Epithelial cell of esophagus (primary cell): ENCODE results near the gene ADARB2.

ENCODE experiments used
- DNase-seq: peaks from one replicate; pipeline ENCODE4 v3.0.0; 2010; ENCODE audit warnings: low read depth
- H3K4me3 ChIP-seq: 2 replicates; pipeline ENCODE4 v1.5.1; 2011; ENCODE audit warnings: mild to moderate bottlenecking, low read length, control low read depth
- CTCF ChIP-seq: IDR thresholded peaks from 2 replicates; pipeline ENCODE4 v1.5.1; 2011; ENCODE audit warnings: low read depth, mild to moderate bottlenecking, low read length, control low read depth, inconsistent platforms; ENCODE audit not compliant: insufficient read depth; ENCODE audit errors: missing control alignments

The ADARB2 gene

GRCh38 chr10:1516492-1517165 is 220.7 kb downstream of the ADARB2 start:
- DNase-seq, result no peak
- TF ChIP-seq CTCF, result no peak
- H3K4me3 ChIP-seq, result no peak overlapping the region

DNA sequence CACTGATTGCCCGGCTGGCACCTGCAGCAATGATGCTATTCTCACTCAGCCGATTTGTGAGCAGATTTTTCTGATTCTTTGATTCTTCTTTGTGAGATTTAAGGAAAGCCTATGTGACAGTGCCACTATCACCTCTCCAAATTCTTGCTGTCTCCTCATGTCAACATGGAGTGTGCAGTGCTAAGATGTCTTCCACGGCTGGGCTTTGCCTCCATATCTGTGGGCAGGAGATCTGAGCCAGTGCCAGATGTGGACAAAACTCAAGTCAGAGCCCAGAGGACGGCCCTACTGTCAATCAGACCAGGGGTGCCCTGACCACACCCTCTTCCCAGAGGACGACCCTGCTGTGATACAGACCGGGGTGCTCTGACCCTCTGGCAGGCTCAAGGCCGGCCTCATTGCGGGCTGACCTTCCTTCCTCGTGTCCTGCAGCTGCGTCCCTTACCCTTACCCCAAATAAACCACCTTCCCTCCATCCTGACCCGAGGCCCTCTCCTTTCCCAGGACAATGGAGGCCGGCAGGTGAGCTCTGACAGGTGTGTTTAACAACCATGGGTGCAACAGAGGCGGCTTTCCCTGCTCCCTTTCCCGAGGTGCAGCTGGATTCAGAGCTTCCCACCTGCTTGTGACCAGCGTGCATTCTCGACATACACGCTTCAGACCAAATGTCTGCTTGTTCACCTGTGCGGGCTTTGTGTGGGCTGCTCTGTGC is 221.4 kb downstream of the ADARB2 start:
- no peak for DNase-seq

GRCh38 chr10:1515121-1515779 is 222.1 kb downstream of the ADARB2 start:
- H3K4me3 ChIP-seq, result no peak overlapping the region
- DNase-seq, result no peak
- no peak for TF ChIP-seq CTCF

More for the DNA sequence above, 221.4 kb downstream of the ADARB2 start:
- TF ChIP-seq CTCF, result no peak
- H3K4me3 ChIP-seq, result no peak overlapping the region

DNA sequence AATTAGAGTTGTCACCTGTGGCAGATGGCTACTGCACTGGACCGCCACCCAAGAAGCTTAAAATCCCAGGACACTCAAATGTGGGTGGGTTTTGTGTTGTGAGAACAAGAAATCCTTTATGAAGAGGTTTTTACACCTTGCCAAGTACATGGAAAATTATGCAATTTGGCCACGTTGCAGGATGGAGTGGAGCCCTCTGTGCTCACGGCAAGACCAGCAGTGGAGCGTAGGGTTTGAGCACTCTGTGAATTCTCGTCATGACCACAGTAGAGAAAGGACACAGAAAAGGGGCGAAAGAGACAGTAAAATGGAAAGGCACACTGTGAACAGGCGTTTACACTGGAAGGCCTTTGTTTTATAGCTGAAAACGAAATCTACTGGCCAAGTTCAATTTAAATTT is 222.6 kb downstream of the ADARB2 start:
- no peak overlapping the region for H3K4me3 ChIP-seq
- no peak for TF ChIP-seq CTCF
- DNase-seq, result no peak

DNA sequence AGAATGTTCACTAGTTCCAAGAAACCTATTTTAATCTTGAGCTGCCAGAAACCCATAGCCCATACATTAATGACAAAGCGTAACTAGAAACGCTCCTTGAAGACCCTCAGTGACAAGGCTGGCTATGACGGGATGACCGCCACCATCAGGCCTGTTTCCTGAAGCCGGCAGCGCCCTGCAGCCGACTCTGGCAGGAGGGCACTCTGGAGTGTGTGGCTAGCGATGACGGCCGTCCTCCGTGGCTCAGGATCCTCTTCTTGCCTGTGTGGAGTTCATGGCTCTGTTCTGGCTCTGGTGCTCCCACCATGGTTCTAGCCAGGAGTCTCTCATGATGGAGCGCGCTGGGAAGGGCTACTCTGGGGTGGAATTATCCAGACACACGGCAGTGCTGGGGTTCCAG is 224.1 kb downstream of the ADARB2 start:
- TF ChIP-seq CTCF, result no peak
- H3K4me3 ChIP-seq, result no peak overlapping the region
- DNase-seq, result no peak

- no peak for TF ChIP-seq CTCF
- DNase-seq, result no peak
- no peak overlapping the region for H3K4me3 ChIP-seq
These were observed 228.3 kb downstream of the ADARB2 start for GRCh38 chr10:1509011-1509530.

DNA sequence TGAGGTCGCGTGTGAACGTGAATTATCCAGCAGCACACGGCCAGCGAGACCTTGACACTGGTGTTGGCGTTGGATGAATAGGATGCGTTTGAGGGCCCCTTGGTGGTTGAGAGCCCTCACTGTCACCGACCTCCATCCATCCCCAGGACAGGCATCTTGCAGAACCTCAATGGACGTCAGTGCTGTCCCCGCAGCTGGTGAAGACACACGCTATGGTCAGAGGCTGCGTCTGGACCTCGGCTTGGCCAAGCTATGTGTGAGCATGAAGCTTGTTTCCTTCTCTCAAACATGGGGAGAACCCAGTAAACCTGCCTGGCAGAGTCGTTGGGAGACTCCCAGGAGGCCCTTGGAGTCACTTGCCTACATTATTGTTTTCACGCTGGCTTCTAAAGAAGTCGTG is 229.2 kb downstream of the ADARB2 start:
- no peak overlapping the region for H3K4me3 ChIP-seq
- DNase-seq, result no peak
- no peak for TF ChIP-seq CTCF
